Activated naive CD8-positive, alpha-beta T cell treated with anti-CD3 and anti-CD28 coated beads, Interleukin-2, amount 10 ng/mL, durations not matched to agents 7 days and 5 days (primary cell): Measurements from ENCODE around the gene RAD50. TPM values are rescaled to one million over a fixed set of nuclear protein-coding genes. Genes with fewer than 3 reads are reported as not detected.
"Not testable (repeated sequence)": the region's sequence is repeated elsewhere in the genome, so short reads cannot be mapped to it uniquely, and the experiment has no call there.

Experiments
- ATAC-seq: fragments of 150-1000 bp; cut with Tn5 transposase; one replicate; pipeline ENCODE4 v1.10.0; 2021; ENCODE audit warnings: low read depth, moderate library complexity
- POLR2A ChIA-PET: fragments of 350-600 bp; sonication (Branson Sonifier 250); formaldehyde crosslinking; loops from one replicate; lab custom pipeline; 2021; ENCODE audit warnings: antibody characterized with exemption; lab: Charles Lee
- DNase-seq: peaks from one replicate; pipeline ENCODE4 v3.0.0; 2021
- H3K27ac Mint-ChIP-seq: one replicate; pipeline ENCODE4 v1.8.0; 2022; ENCODE audit warnings: mild to moderate bottlenecking, mixed read lengths
- H3K27me3 Mint-ChIP-seq: one replicate; pipeline ENCODE4 v1.8.0; 2022; ENCODE audit warnings: mild to moderate bottlenecking, moderate library complexity, mixed read lengths
- H3K36me3 Mint-ChIP-seq: one replicate; pipeline ENCODE4 v1.8.0; 2021; ENCODE audit warnings: mild to moderate bottlenecking, mixed read lengths
- H3K4me1 Mint-ChIP-seq: one replicate; pipeline ENCODE4 v1.8.0; 2021; ENCODE audit warnings: mixed read lengths
- H3K4me3 Mint-ChIP-seq: one replicate; pipeline ENCODE4 v1.8.0; 2022; ENCODE audit warnings: mild to moderate bottlenecking, moderate library complexity, mixed read lengths
- H3K9me3 Mint-ChIP-seq: one replicate; pipeline ENCODE4 v1.8.0; 2021; ENCODE audit warnings: mixed read lengths
- total RNA-seq, 2 experiments: library from RNA; stranded (reverse); gene quantifications; one replicate each; pipeline ENCODE4 v1.2.3, GENCODE V29; 2021

The RAD50 gene
- total RNA-seq, 2 experiments from 2014 or later, result 30.7 to 34.1 TPM

- no peak overlapping the region for H3K27ac Mint-ChIP-seq
- POLR2A ChIA-PET, result no interaction called here
- H3K4me3 Mint-ChIP-seq, result no peak overlapping the region
- H3K27me3 Mint-ChIP-seq, result no peaks in the 10 kb centered on the region
- H3K36me3 Mint-ChIP-seq, result peaks cover 9% of the 10 kb centered on the region
- ATAC-seq (no peak), DNase-seq (no peak)
- H3K4me1 Mint-ChIP-seq, result peaks cover 19% of the 10 kb centered on the region
- no peaks in the 10 kb centered on the region for H3K9me3 Mint-ChIP-seq
Observed at GRCh38 chr5:132681983-132682382, 125.2 kb downstream of the RAD50 start.

- Mint-ChIP-seq H3K36me3 (peaks cover 13% of the 10 kb centered on the region), H3K27ac (no peak overlapping the region), H3K4me3 (no peak overlapping the region), H3K4me1 (peaks cover 35% of the 10 kb centered on the region), H3K9me3 (no peaks in the 10 kb centered on the region), H3K27me3 (no peaks in the 10 kb centered on the region)
- DNase-seq, result no peak
- ATAC-seq, result no peak
- POLR2A ChIA-PET, result interaction anchor here (1.5 to 5.6 kb wide), 2 partner anchors 9 to 18 kb away, joined by 4 to 30 read pairs; partner anchors contain the start of gene IL4
Observed at GRCh38 chr5:132684491-132684890, 127.7 kb downstream of the RAD50 start.

GRCh38 chr5:132684922-132685720 lies 128.3 kb downstream of the RAD50 start:
- DNase-seq, result no peak
- POLR2A ChIA-PET, result interaction anchor here (1.5 to 5.6 kb wide), 2 partner anchors 10 to 18 kb away, joined by 4 to 30 read pairs; partner anchors contain the start of gene IL4
- Mint-ChIP-seq H3K4me1 (peaks cover 39% of the 10 kb centered on the region), H3K36me3 (peaks cover 14% of the 10 kb centered on the region), H3K27me3 (no peaks in the 10 kb centered on the region), H3K27ac (peak overlapping the region; percentile 69), H3K9me3 (no peaks in the 10 kb centered on the region), H3K4me3 (peak overlapping the region; percentile 29)
- ATAC-seq, result no peak

- Mint-ChIP-seq H3K27me3 (no peaks in the 10 kb centered on the region), H3K27ac (peak overlapping the region; percentile 22), H3K4me3 (no peak overlapping the region), H3K36me3 (peaks cover 14% of the 10 kb centered on the region), H3K9me3 (no peaks in the 10 kb centered on the region), H3K4me1 (peaks cover 37% of the 10 kb centered on the region)
- DNase-seq, result no peak
- POLR2A ChIA-PET, result interaction anchor here (0.5 to 5.6 kb wide), 4 partner anchors 11 to 314 kb away, joined by 3 to 30 read pairs (median 8); partner anchors contain the start of genes IL4 and KIF3A
- no peak for ATAC-seq
Observed at GRCh38 chr5:132686193-132686592, 129.4 kb downstream of the RAD50 start.

DNA sequence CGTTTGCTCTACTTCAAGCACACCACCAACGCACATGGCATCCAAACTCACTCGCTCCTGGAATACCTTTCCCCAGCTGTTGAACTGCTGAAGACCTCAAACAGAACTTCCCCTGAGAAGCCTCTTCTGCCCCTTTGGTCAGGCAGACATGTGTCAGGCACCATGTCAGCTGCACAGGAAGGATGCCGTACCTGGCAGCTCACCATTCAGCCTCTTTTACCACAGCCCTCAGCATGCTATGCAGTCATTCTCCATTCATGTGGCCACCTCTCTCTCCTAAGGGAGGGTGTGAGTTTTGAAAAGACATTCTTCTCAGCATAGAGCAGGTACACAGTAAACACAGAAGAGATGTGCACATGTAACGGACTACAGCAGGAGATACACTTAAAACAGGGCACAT lies 131.2 kb downstream of the RAD50 start:
- Mint-ChIP-seq H3K4me3 (peak overlapping the region; percentile 48), H3K27me3 (no peaks in the 10 kb centered on the region), H3K4me1 (peaks cover 44% of the 10 kb centered on the region), H3K9me3 (no peaks in the 10 kb centered on the region), H3K36me3 (peaks cover 16% of the 10 kb centered on the region), H3K27ac (peak overlapping the region; percentile 88)
- peak; percentile 96 for ATAC-seq
- peak; percentile 66 for DNase-seq
- POLR2A ChIA-PET, result interaction anchor here (0.6 to 5.6 kb wide), 11 partner anchors 9 to 418 kb away, joined by 3 to 30 read pairs (median 3); partner anchors contain the start of genes CCNI2, IL13, IL4 and KIF3A

DNA sequence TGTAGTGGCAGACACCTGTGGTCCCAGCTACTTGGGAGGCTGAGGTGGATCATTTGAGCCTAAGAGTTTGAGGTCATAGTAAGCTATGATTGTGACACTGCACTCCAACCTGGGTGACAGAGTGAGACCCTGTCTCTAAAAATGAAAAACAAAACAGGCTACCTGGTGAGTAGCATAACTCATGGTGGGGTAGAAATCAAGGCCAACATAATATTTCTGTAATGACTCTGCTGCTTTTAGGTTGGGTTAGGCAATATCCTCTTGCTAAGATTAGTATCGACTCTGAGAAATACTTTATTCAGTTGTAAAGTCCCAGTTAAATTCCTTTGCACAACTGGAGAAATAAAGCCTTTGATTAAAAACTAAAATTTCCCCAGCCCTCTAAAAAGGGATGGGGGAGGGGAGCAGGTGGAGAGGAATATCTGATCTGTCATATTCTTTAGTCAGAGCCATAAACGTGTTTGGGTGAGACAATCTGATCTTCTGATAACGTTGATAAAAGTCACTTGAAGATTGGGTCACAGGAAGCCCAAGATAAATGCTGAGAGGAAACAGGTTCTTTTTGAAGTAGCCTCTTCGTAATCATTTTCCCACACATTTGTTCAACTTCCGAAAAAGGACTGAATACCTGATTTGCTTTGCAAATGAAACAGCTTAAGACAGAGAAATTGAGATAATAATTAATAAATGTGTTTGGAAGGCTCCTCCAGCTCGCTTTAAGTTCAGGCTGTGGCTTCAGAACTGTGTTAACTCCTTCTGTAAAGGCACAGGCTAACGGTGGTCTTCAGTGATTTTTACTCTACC lies 132.0 kb downstream of the RAD50 start:
- DNase-seq, result no peak
- peak overlapping the region; percentile 48 for H3K4me3 Mint-ChIP-seq
- H3K36me3 Mint-ChIP-seq, result peaks cover 18% of the 10 kb centered on the region
- H3K9me3 Mint-ChIP-seq, result no peaks in the 10 kb centered on the region
- POLR2A ChIA-PET, result interaction anchor here (0.6 to 5.6 kb wide), 8 partner anchors 10 to 1422 kb away, joined by 3 to 30 read pairs (median 4); partner anchors contain the start of genes CCNI2, IL13, IL4 and KIF3A
- H3K27me3 Mint-ChIP-seq, result no peaks in the 10 kb centered on the region
- no peak for ATAC-seq
- H3K27ac Mint-ChIP-seq, result peak overlapping the region; percentile 88
- H3K4me1 Mint-ChIP-seq, result peaks cover 44% of the 10 kb centered on the region

DNA sequence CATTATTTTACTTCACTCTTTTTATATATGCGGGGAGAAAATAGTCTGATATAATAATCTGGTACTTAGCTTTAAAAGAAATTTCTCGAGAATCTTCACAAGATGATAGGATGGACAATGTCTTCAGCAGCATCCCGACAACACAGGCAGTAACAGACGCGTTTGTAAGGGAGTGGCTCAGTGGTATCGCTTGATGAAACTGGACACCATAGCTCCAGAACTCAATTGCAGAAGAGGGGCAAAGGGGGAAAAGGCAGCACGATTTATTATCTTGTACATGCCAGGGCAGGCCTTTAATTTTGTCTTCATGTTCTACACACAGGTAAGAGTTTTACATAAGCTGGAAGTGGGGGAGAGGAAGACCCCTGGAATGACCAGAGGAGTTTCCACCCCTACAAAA lies 132.7 kb downstream of the RAD50 start:
- H3K27me3 Mint-ChIP-seq, result no peaks in the 10 kb centered on the region
- H3K36me3 Mint-ChIP-seq, result peaks cover 19% of the 10 kb centered on the region
- no peak overlapping the region for H3K4me3 Mint-ChIP-seq
- H3K4me1 Mint-ChIP-seq, result peaks cover 44% of the 10 kb centered on the region
- no peaks in the 10 kb centered on the region for H3K9me3 Mint-ChIP-seq
- peak overlapping the region; percentile 88 for H3K27ac Mint-ChIP-seq
- ATAC-seq (no peak), DNase-seq (no peak)
- POLR2A ChIA-PET, result interaction anchor here (0.9 to 5.6 kb wide), 3 partner anchors 13 to 50 kb away, joined by 4 to 30 read pairs (median 13); partner anchors contain the start of gene IL4

GRCh38 chr5:132690156-132690555 lies 133.4 kb downstream of the RAD50 start:
- Mint-ChIP-seq H3K9me3 (no peaks in the 10 kb centered on the region), H3K4me1 (peaks cover 39% of the 10 kb centered on the region), H3K27me3 (no peaks in the 10 kb centered on the region), H3K36me3 (peaks cover 18% of the 10 kb centered on the region), H3K4me3 (no peak overlapping the region), H3K27ac (no peak overlapping the region)
- DNase-seq, result no peak
- ATAC-seq, result no peak
- POLR2A ChIA-PET, result interaction anchor here (0.9 kb wide), 1 partner anchor 12 kb away, joined by 4 read pairs; no protein-coding TSS in a partner anchor

DNA sequence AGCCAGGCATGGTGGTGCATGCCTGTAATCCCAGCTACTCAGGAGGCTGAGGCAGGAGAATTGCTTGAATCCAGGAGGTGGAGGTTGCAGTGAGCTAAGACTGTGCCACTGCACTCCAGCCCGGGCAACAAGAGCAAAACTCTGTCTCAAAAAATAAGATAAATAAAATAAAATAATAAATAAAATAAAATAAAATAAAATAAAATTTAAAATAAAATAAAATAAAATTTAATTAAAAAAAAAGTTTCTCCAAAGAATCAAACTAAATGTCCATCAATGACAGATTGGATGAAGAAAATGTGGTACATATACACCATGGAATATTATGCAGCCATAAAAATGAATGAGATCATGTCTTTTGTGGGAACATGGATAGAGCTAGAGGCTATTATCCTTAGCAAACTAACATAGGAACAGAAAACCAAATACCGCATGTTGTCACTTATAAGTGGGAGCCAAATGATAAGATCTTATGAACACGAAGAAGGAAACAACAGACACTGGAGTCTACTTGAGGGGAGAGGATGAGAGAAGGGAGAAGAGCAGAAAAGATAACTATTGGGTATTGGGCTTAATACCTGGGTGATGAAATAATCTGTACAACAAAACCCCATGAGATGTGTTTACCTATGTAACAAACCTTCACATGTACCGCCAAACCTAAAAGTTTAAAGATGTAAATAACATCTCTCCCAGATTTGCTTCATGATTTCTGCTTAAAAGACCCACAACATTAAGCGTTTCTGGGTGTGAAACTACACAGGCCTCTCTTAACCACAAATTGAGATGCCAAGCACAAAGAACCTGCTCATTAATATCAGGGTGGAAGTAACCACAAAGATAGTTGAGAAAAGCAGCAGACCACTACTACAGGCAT lies 135.2 kb downstream of the RAD50 start:
- POLR2A ChIA-PET, result interaction anchor here (1.5 kb wide), 1 partner anchor 17 kb away, joined by 6 read pairs; no protein-coding TSS in a partner anchor
- peak overlapping the region; percentile 1 for H3K4me3 Mint-ChIP-seq
- H3K36me3 Mint-ChIP-seq, result peaks cover 23% of the 10 kb centered on the region
- peak overlapping the region; percentile 23 for H3K27ac Mint-ChIP-seq
- not testable (repeated sequence) for H3K27me3 Mint-ChIP-seq, ATAC-seq, DNase-seq, H3K9me3 Mint-ChIP-seq
- H3K4me1 Mint-ChIP-seq, result peaks cover 32% of the 10 kb centered on the region

- ATAC-seq (no peak), DNase-seq (no peak)
- H3K27ac Mint-ChIP-seq, result peak overlapping the region; percentile 23
- POLR2A ChIA-PET, result no interaction called here
- H3K4me1 Mint-ChIP-seq, result peaks cover 30% of the 10 kb centered on the region
- no peaks in the 10 kb centered on the region for H3K27me3 Mint-ChIP-seq
- no peak overlapping the region for H3K4me3 Mint-ChIP-seq
- H3K9me3 Mint-ChIP-seq, result no peaks in the 10 kb centered on the region
- H3K36me3 Mint-ChIP-seq, result peaks cover 28% of the 10 kb centered on the region
Observed at GRCh38 chr5:132692632-132692967, 135.8 kb downstream of the RAD50 start.
